ENCODE measurements around the gene EFNA4. TPM values are rescaled to one million over a fixed set of nuclear protein-coding genes. Genes with fewer than 3 reads are reported as not detected.
A peak's percentile ranks its signal among the peaks of the same experiment; 100 is the strongest.

EFNA4 gene
- total and polyA plus RNA-seq, 2 donors (not counting 1 experiment from before 2014, with no cell fraction given) = 8.4 to 10.6 TPM

DNA sequence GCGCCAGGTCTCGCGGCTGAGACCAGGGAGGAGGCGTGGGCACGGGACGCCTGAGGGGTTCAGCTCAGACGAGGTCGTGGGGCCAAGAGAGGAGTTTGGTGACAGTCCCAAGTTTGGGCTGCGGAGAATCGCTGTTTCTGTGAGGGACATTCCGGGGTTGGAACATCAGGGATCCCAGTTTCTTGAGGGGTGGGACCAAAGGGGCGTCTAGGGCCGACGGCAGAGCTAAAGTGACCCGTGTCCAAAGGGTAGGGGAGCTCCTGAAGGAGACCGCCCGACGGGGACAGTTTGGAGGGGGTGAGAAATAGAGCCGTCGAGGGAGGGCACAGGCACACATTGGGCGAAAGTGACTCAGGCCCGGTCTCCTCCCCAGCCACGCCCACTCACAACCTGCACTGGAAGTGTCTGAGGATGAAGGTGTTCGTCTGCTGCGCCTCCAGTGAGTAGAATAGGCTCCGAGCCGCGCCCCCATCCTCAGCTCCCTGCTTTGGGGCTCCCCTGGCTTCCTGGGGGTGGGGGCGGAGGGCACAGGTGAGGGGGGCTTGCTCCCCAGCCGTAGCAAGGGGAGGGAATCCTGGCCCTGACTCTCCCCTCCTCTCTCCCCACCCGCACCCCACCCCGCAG, 22.1 kb downstream of the EFNA4 start:
- ChIA-PET POLR2A (interaction anchor here (0.6 to 3.0 kb wide), 15 partner anchors 10 to 526 kb away, joined by 3 to 18 read pairs (median 5); partner anchors contain the start of genes ADAM15, CKS1B, EFNA4 and KRTCAP2), CTCF (interaction anchor here (0.7 to 5.5 kb wide), 40 partner anchors 10 to 606 kb away, joined by 3 to 184 read pairs (median 5); partner anchors contain the start of genes ADAM15, DPM3, EFNA4 and KRTCAP2)
- Histone ChIP-seq H2AFZ (ENCODE audit: insufficient read depth, low read depth, low read length, poor library complexity, severe bottlenecking) (peak overlapping the region; percentile 92), H4K20me1 (ENCODE audit: control insufficient read depth, insufficient read depth, low read length, poor library complexity, severe bottlenecking) (peaks cover 38% of the 10 kb centered on the region), H3K27me3 (replicated peaks in 1 of 4; ENCODE audit: control extremely low read depth in 1 of 4, control insufficient read depth in 3 of 4, insufficient read depth in 4 of 4, low read length in 3 of 4) (peaks cover 0 to 39% (median 32%) of the 10 kb centered on the region in 4 experiments), H3K4me1 (ENCODE audit: control insufficient read depth in 2 of 2, insufficient read depth in 2 of 2, low read length in 2 of 2) (peaks cover 52 to 55% of the 10 kb centered on the region in 2 donors), H3K4me3 (ENCODE audit: control extremely low read depth in 1 of 5, extremely low read depth in 1 of 5, insufficient read depth in 1 of 5, low read depth in 2 of 5, low read length in 4 of 5) (peak overlapping the region; percentile 45 to 80 (median 76)), H3K79me2 (ENCODE audit: control insufficient read depth, insufficient read depth, low read length) (no peaks in the 10 kb centered on the region), H3K9me3 (ENCODE audit: control extremely low read depth in 1 of 3, control insufficient read depth in 2 of 3, insufficient read depth in 1 of 3, low read length in 2 of 3) (peaks cover 0 to 22% (median 0%) of the 10 kb centered on the region in 3 donors), H3K27ac (ENCODE audit: low read length in 2 of 2) (peak overlapping the region; percentile 77 to 79), H3K36me3 (replicated peaks in 1 of 2; ENCODE audit: control extremely low read depth in 1 of 2, control insufficient read depth in 1 of 2, extremely low read depth in 1 of 2, insufficient read depth in 2 of 2, low read length in 1 of 2) (no peaks in the 10 kb centered on the region), H3K9ac (ENCODE audit: low read length) (peak overlapping the region; percentile 85), H3K4me2 (replicated peaks; ENCODE audit: low read depth, low read length, poor library complexity, severe bottlenecking) (peak overlapping the region; percentile 98)
- no peaks in the 10 kb centered on the region for H3K9me3 Mint-ChIP-seq (ENCODE audit: insufficient read depth)
- H3K27ac Mint-ChIP-seq = peak overlapping the region; percentile 93
- 1% methylated on average over 20 of the region's 32 CpGs for WGBS (ENCODE audit: insufficient coverage)
- intact Hi-C loops (cut with micrococcal nuclease) = loop anchor here (1.0 to 5.0 kb wide), 8 partner anchors 22 to 526 kb away; partner anchors contain the start of genes ADAM15, EFNA4, HCN3 and KRTCAP2
- H3K4me1 Mint-ChIP-seq = peaks cover 44% of the 10 kb centered on the region
- peaks cover 29% of the 10 kb centered on the region for H3K27me3 Mint-ChIP-seq
- peak overlapping the region; percentile 91 for H3K4me3 Mint-ChIP-seq
- peak; percentile 79 for DNase-seq
- peak; percentile 13 for ATAC-seq (ENCODE audit: low read depth)
- TF ChIP-seq, protein P1, sequence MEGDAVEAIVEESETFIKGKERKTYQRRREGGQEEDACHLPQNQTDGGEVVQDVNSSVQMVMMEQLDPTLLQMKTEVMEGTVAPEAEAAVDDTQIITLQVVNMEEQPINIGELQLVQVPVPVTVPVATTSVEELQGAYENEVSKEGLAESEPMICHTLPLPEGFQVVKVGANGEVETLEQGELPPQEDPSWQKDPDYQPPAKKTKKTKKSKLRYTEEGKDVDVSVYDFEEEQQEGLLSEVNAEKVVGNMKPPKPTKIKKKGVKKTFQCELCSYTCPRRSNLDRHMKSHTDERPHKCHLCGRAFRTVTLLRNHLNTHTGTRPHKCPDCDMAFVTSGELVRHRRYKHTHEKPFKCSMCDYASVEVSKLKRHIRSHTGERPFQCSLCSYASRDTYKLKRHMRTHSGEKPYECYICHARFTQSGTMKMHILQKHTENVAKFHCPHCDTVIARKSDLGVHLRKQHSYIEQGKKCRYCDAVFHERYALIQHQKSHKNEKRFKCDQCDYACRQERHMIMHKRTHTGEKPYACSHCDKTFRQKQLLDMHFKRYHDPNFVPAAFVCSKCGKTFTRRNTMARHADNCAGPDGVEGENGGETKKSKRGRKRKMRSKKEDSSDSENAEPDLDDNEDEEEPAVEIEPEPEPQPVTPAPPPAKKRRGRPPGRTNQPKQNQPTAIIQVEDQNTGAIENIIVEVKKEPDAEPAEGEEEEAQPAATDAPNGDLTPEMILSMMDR (IDR thresholded peaks at IDR 0.05) = no peak
- TF ChIP-seq EZH2 (IDR thresholded peaks at IDR 0.05; ENCODE audit: borderline replicate concordance, insufficient read depth, low read depth, low read length, poor library complexity, severe bottlenecking) = no peak
